Neural progenitor cell (in vitro differentiated cells): ENCODE results near the gene COMP.

ENCODE experiments used
- CTCF ChIP-seq: fragments of 200-600 bp; sonication (generic); IDR thresholded peaks from 2 replicates; pipeline ENCODE4 v1.5.1; 2017; ENCODE audit warnings: antibody characterized with exemption, mild to moderate bottlenecking
- EZH2 ChIP-seq: fragments of 200-600 bp; sonication (generic); IDR thresholded peaks from 2 replicates; pipeline ENCODE4 v1.6.1; 2017; ENCODE audit warnings: antibody characterized with exemption, mild to moderate bottlenecking, moderate library complexity

- TF ChIP-seq CTCF: no peak
- no peak for TF ChIP-seq EZH2
These were observed 57.9 kb downstream of the COMP start for GRCh38 chr19:18733196-18733647.
